Measurements from ENCODE around the gene LRP8. TPM values are rescaled to one million over a fixed set of nuclear protein-coding genes. Genes with fewer than 3 reads are reported as not detected.

Gene LRP8
- total RNA-seq, 1 donor from 2014 or later, result 16.5 TPM

GRCh38 chr1:53335661-53336060 is 7.8 kb upstream of the LRP8 start:
- DNase-seq (ENCODE audit: extremely low spot score, unreplicated experiment), result no peak
- Mint-ChIP-seq H3K4me1 (ENCODE audit: unreplicated experiment) (no peaks in the 10 kb centered on the region), H3K9me3 (no peaks in the 10 kb centered on the region), H3K27ac (no peak overlapping the region), H3K27me3 (peaks cover 15% of the 10 kb centered on the region), H3K4me3 (no peak overlapping the region), H3K36me3 (no peaks in the 10 kb centered on the region)
- TF ChIP-seq CTCF (conservative IDR thresholded peaks at IDR 0.05), result no peak

GRCh38 chr1:53334781-53335180 is 6.9 kb upstream of the LRP8 start:
- H3K36me3 Mint-ChIP-seq, result no peaks in the 10 kb centered on the region
- DNase-seq (ENCODE audit: extremely low spot score, unreplicated experiment), result no peak
- H3K27ac Mint-ChIP-seq, result no peak overlapping the region
- peaks cover 18% of the 10 kb centered on the region for H3K27me3 Mint-ChIP-seq
- no peaks in the 10 kb centered on the region for H3K4me1 Mint-ChIP-seq (ENCODE audit: unreplicated experiment)
- H3K4me3 Mint-ChIP-seq, result no peak overlapping the region
- H3K9me3 Mint-ChIP-seq, result no peaks in the 10 kb centered on the region
- no peak for TF ChIP-seq CTCF (conservative IDR thresholded peaks at IDR 0.05)

DNA sequence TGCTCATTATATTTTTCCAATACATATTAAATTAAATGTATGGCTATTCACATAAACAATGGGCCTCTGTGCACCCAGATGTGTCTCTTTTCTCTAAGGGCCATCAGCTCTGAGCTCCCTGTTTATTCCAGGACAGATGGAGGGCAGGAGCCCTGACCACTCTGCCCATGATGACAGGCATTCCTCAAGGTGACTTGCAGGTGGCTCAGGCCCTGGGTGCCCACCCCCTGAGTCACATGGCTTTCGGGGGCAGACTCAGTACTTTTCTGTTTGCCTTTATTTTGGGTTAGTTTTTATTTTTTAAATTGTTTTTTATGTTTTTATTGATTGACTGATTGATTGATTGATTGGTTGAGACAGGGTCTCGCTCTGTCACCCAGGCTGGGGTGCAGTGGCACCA is 6.4 kb upstream of the LRP8 start:
- no peak for DNase-seq (ENCODE audit: extremely low spot score, unreplicated experiment)
- Mint-ChIP-seq H3K4me1 (ENCODE audit: unreplicated experiment) (no peaks in the 10 kb centered on the region), H3K9me3 (no peaks in the 10 kb centered on the region), H3K4me3 (no peak overlapping the region), H3K27me3 (peaks cover 22% of the 10 kb centered on the region), H3K36me3 (no peaks in the 10 kb centered on the region), H3K27ac (no peak overlapping the region)
- TF ChIP-seq CTCF (conservative IDR thresholded peaks at IDR 0.05), result no peak

DNA sequence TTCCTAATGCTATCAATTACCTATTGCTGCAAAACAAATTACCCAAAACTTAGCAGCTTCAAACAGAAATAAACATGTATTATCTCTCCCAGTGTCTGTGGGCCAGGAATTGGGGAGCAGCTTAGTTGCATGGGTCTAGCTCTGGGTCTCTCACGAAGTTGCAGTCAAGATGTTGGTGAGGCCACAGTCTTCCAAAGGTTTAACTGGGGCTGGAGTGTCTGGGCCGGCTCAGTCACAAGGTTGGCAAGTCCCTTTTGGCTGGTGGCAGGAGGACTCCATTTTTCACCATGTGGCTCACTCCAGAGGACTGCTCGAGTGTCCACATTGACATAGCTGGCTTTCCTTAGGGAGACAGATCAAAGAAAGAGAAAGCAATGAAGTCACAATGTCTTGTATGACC is 5.0 kb upstream of the LRP8 start:
- Mint-ChIP-seq H3K9me3 (no peaks in the 10 kb centered on the region), H3K4me3 (no peak overlapping the region), H3K27me3 (peaks cover 24% of the 10 kb centered on the region), H3K4me1 (ENCODE audit: unreplicated experiment) (peaks cover 5% of the 10 kb centered on the region), H3K36me3 (no peaks in the 10 kb centered on the region), H3K27ac (no peak overlapping the region)
- TF ChIP-seq CTCF (conservative IDR thresholded peaks at IDR 0.05), result no peak
- DNase-seq (ENCODE audit: extremely low spot score, unreplicated experiment), result no peak

GRCh38 chr1:53332186-53332564 is 4.3 kb upstream of the LRP8 start:
- Mint-ChIP-seq H3K9me3 (no peaks in the 10 kb centered on the region), H3K27me3 (peaks cover 24% of the 10 kb centered on the region), H3K36me3 (no peaks in the 10 kb centered on the region), H3K27ac (no peak overlapping the region), H3K4me3 (no peak overlapping the region), H3K4me1 (ENCODE audit: unreplicated experiment) (peaks cover 5% of the 10 kb centered on the region)
- no peak for DNase-seq (ENCODE audit: extremely low spot score, unreplicated experiment)
- no peak for TF ChIP-seq CTCF (conservative IDR thresholded peaks at IDR 0.05)
